HepG2 (cell line): Measurements from ENCODE around the gene TPM1. TPM values are rescaled to one million over a fixed set of nuclear protein-coding genes. Genes with fewer than 3 reads are reported as not detected.

ENCODE experiments used
- ATAC-seq: fragments of 200-7000 bp; cut with Tn5 transposase; 3 replicates; pipeline ENCODE4 v1.9.1; 2020; ENCODE audit warnings: mild to moderate bottlenecking, moderate library complexity
- BruUV-seq: library from RNA; stranded (reverse); fragments of 400-500 nt; replicated peaks from 2 replicates; lab custom pipeline; 2021; lab: Mats Ljungman, UMichigan
- CTCF ChIA-PET: fragments of 300-600 bp; formaldehyde crosslinking; extraction: SDS; loops from one replicate; lab custom pipeline; 2021; ENCODE audit warnings: low total read pairs, inconsistent platforms, low intra/inter-chr PET ratio; lab: Yijun Ruan, JAX
- POLR2A ChIA-PET: fragments of 350-600 bp; sonication (Branson Sonifier 250); formaldehyde crosslinking; loops from one replicate; lab custom pipeline; 2020; ENCODE audit warnings: antibody characterized with exemption, inconsistent platforms; lab: Yijun Ruan, JAX
- DNase-seq: peaks from one replicate; pipeline ENCODE4 v3.0.0-alpha.2; 2015; ENCODE audit warnings: low spot score
- FAIRE-seq: peaks from 3 replicates; lab custom pipeline; 2011; peaks lifted over from hg19 to GRCh38; lab: Jason Lieb, UNC
- H2AFZ ChIP-seq: one replicate; pipeline ENCODE4 v1.6.1; 2011; ENCODE audit warnings: low read length, inconsistent platforms
- H3K27ac ChIP-seq: fragments of 300-600 bp; 3 replicates; pipeline ENCODE4 v1.8.0; 2011; ENCODE audit warnings: mixed run types, mild to moderate bottlenecking, mixed read lengths, low read length, inconsistent platforms; ENCODE audit not compliant: insufficient read depth; ENCODE audit errors: extremely low read length
- H3K27me3 ChIP-seq, 2 experiments: fragments of 200-600 bp in 1 of 2; 2 replicates in 1 of 2; 3 replicates in 1 of 2; pipeline versions ENCODE4 v1.6.0 to v1.8.0; 2011; ENCODE audit warnings: low read length in 2 of 2, mild to moderate bottlenecking in 2 of 2, moderate library complexity in 2 of 2, inconsistent platforms in 1 of 2; ENCODE audit not compliant: insufficient read depth in 2 of 2, control insufficient read depth in 1 of 2
- H3K36me3 ChIP-seq, 2 experiments: fragments of 200-600 bp in 1 of 2; replicated peaks in 1 of 2; 2 replicates in 1 of 2; 3 replicates in 1 of 2; pipeline versions ENCODE4 v1.5.1 to v1.8.0; 2011; ENCODE audit warnings: low read length in 2 of 2, inconsistent platforms in 1 of 2; ENCODE audit not compliant: insufficient read depth in 2 of 2, control insufficient read depth in 1 of 2
- H3K4me1 ChIP-seq: 2 replicates; pipeline ENCODE4 v1.5.1; 2012; ENCODE audit warnings: low read length, inconsistent platforms; ENCODE audit not compliant: insufficient read depth
- H3K4me2 ChIP-seq: 2 replicates; pipeline ENCODE4 v1.6.0; 2011; ENCODE audit warnings: low read depth, low read length, inconsistent platforms
- H3K4me3 ChIP-seq, 3 experiments: fragments of 200-600 bp in 1 of 3; sonication (generic), shearing (Covaris generic) in 1 of 3; replicated peaks in 1 of 3; 2 replicates each; pipeline ENCODE4 v1.5.1; 2011 to 2016; ENCODE audit warnings: low read length in 3 of 3, inconsistent platforms in 2 of 3, low read depth in 2 of 3, mild to moderate bottlenecking in 2 of 3, control low read depth in 1 of 3, mixed read lengths in 1 of 3; ENCODE audit not compliant: insufficient read depth in 1 of 3
- H3K79me2 ChIP-seq: one replicate; pipeline ENCODE4 v1.6.1; 2011; ENCODE audit warnings: low read length, inconsistent platforms; ENCODE audit not compliant: insufficient read depth
- H3K9ac ChIP-seq: 2 replicates; pipeline ENCODE4 v1.6.0; 2011; ENCODE audit warnings: mild to moderate bottlenecking, low read depth, low read length, inconsistent platforms; ENCODE audit not compliant: insufficient read depth
- H3K9me3 ChIP-seq: 2 replicates; pipeline ENCODE4 v1.5.1; 2012; ENCODE audit warnings: mild to moderate bottlenecking, low read length
- H4K20me1 ChIP-seq: 2 replicates; pipeline ENCODE4 v1.6.0; 2011; ENCODE audit warnings: inconsistent platforms, mild to moderate bottlenecking, low read length, moderate library complexity; ENCODE audit not compliant: insufficient read depth
- ARNT ChIP-seq: fragments of 450-650 bp; IDR thresholded peaks from 2 replicates; pipeline ENCODE4 v1.6.1; 2017
- CEBPB ChIP-seq: IDR thresholded peaks from 2 replicates; pipeline ENCODE4 v1.6.1; 2011; ENCODE audit warnings: low read depth, low read length, improper control_type of control experiment, borderline replicate concordance
- FOSL2 ChIP-seq: sonication (generic); formaldehyde crosslinking; IDR thresholded peaks from 2 replicates; pipeline ENCODE4 v1.4.0; 2020; ENCODE audit warnings: missing genetic modification reagents
- HMGA1 ChIP-seq: sonication (generic); formaldehyde crosslinking; conservative IDR thresholded peaks from 2 replicates; pipeline ENCODE4 v1.4.0; 2020; ENCODE audit warnings: missing genetic modification reagents
- HOXA9 ChIP-seq: sonication (generic); formaldehyde crosslinking; IDR thresholded peaks from 2 replicates; pipeline ENCODE4 v1.8.1; 2022; ENCODE audit warnings: missing genetic modification reagents, mild to moderate bottlenecking, moderate library complexity, borderline replicate concordance
- LCORL ChIP-seq, 2 experiments: fragments of 450-650 bp in 1 of 2; sonication (generic) in 1 of 2; formaldehyde crosslinking in 1 of 2; IDR thresholded peaks; 2 replicates each; pipeline versions ENCODE4 v1.5.0 to v1.6.1; 2017 to 2020; ENCODE audit warnings: antibody characterized with exemption in 1 of 2, missing genetic modification reagents in 1 of 2
- MED13 ChIP-seq: sonication (generic); formaldehyde crosslinking; IDR thresholded peaks from 2 replicates; pipeline ENCODE4 v1.5.0; 2020; ENCODE audit warnings: missing genetic modification reagents
- RFX3 ChIP-seq: IDR thresholded peaks from 2 replicates; pipeline ENCODE4 v1.6.1; 2016; ENCODE audit warnings: missing biosample characterization, missing genetic modification reagents
- SIX1 ChIP-seq: sonication (generic); formaldehyde crosslinking; IDR thresholded peaks from 2 replicates; pipeline ENCODE4 v1.4.0; 2020; ENCODE audit warnings: missing genetic modification reagents, borderline replicate concordance
- SIX4 ChIP-seq: sonication (generic); formaldehyde crosslinking; IDR thresholded peaks from 2 replicates; pipeline ENCODE4 v1.4.0; 2020; ENCODE audit warnings: missing genetic modification reagents
- ZBTB21 ChIP-seq: sonication (generic); formaldehyde crosslinking; IDR thresholded peaks from 2 replicates; pipeline ENCODE4 v1.4.0; 2020; ENCODE audit warnings: missing genetic modification reagents
- ZNF704 ChIP-seq: sonication (generic); formaldehyde crosslinking; IDR thresholded peaks from 2 replicates; pipeline ENCODE4 v1.8.1; 2023; ENCODE audit warnings: mild to moderate bottlenecking, inconsistent platforms, moderate library complexity, missing genetic modification reagents, borderline replicate concordance
- ZNF770 ChIP-seq: sonication (generic); formaldehyde crosslinking; IDR thresholded peaks from 2 replicates; pipeline ENCODE4 v1.5.0; 2020; ENCODE audit warnings: mild to moderate bottlenecking, missing genetic modification reagents
- ZNF891 ChIP-seq: sonication (generic); formaldehyde crosslinking; IDR thresholded peaks from 2 replicates; pipeline ENCODE4 v1.5.0; 2020; ENCODE audit warnings: mild to moderate bottlenecking, missing genetic modification reagents
- WGBS: methylation state at CpG from one replicate; pipeline ENCODE4 v1.1.6; 2017; ENCODE audit warnings: low lambda C conversion rate; 5-methylcytosine and 5-hydroxymethylcytosine counted together
- in situ Hi-C: cut with HindIII; loops from 2 replicates; pipeline ENCODE4 v1.10.0; 2017; ENCODE audit warnings: low pct_unique_long_range_greater_than_20kb; ENCODE audit not compliant: extremely low pct_ligation_motif_present
- intact Hi-C: fragments of 100-400 bp; cut with micrococcal nuclease; formaldehyde crosslinking; loops from one replicate; pipeline ENCODE4 v1.10.0; 2022; ENCODE audit not compliant: unreplicated experiment
- polyA plus RNA-seq, 8 experiments: library from polyadenylated mRNA; depleted of rRNA in 3 of 8; stranded (reverse) in 7 of 8; unstranded in 1 of 8; fragments of >200 nt; fragmentation: Illumina TruSeq in 4 of 8; extraction: Trizol in 4 of 8; gene quantifications; 2 replicates each; pipeline versions ENCODE4 v1.2.1 to v1.2.3, GENCODE V29; 2011 to 2016; ENCODE audit warnings: low read depth in 4 of 8, missing spikeins in 1 of 8, mixed read lengths in 1 of 8; ENCODE audit not compliant: insufficient read depth in 1 of 8
- total RNA-seq, 5 experiments: library from RNA; depleted of rRNA; stranded (reverse); fragments of >200 nt; fragmentation: Illumina TruSeq; extraction: Trizol; gene quantifications; 2 replicates each; pipeline ENCODE4 v1.2.3, GENCODE V29; 2016; ENCODE audit warnings: low read depth in 1 of 5
- TF ChIP-seq, protein P1 (sequence below): sonication (generic); formaldehyde crosslinking; IDR thresholded peaks from 2 replicates; pipeline ENCODE4 v1.5.1; 2020; ENCODE audit warnings: mild to moderate bottlenecking, missing genetic modification reagents, moderate library complexity
- TF ChIP-seq, protein P2 (sequence below): sonication (generic); formaldehyde crosslinking; IDR thresholded peaks from 2 replicates; pipeline ENCODE4 v1.4.0; 2020; ENCODE audit warnings: missing genetic modification reagents

Gene TPM1
- total and polyA plus RNA-seq, 2 of the 13 experiments (the other 11 are each of a cell fraction or from before 2014, with no cell fraction given): 98.9 to 109 TPM

DNA sequence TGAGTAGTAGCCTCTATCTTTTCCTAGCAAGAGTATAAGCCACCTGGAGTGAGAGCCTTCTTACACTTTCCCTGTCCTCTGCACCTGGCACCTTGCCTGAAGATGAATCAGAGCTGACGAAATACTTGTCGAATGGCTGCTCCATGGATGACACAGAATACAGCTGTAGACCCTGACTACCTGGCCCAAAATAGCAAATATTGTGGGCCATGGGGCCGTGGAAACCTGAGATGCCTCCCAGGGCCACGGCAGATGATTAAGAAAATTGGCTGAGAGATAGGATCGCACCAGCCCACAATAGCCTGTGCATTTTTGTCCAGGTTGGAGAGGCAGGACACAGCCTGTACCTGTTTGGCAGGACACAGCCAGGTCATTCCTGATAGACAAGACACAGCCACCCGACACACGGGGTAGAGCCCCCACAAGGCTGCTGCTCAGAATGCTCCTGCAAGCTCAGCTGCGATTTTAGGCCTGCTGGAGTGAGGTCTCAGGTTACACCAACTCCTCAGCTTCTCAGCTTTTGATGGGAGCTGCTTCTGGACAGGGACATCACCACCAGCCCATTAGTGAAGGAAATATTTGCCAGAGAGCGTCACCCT is 22.9 kb upstream of the TPM1 start:
- FAIRE-seq (peak; percentile 36), ATAC-seq (peak; percentile 65), DNase-seq (peak; percentile 50)
- in situ Hi-C loops (no loop called here), intact Hi-C loops (loop anchor here (10.0 kb wide), 1 partner anchor 125 kb away; no protein-coding TSS in a partner anchor)
- Histone ChIP-seq H4K20me1 (no peaks in the 10 kb centered on the region), H3K4me3 (no peak overlapping the region; a peak in 1 of 6 replicates), H3K79me2 (no peaks in the 10 kb centered on the region), H3K4me1 (peaks cover 78% of the 10 kb centered on the region), H3K4me2 (peak overlapping the region; percentile 65), H3K9ac (no peak overlapping the region), H3K27me3 (no peaks in the 10 kb centered on the region), H2AFZ (no peak overlapping the region), H3K9me3 (no peaks in the 10 kb centered on the region), H3K27ac (no peak overlapping the region), H3K36me3 (no peaks in the 10 kb centered on the region)
- 16% methylated on average over 7 of the region's 9 CpGs for WGBS
- ChIA-PET POLR2A (interaction anchor here (0.6 to 1.1 kb wide), 4 partner anchors 8 to 119 kb away, joined by 3 to 5 read pairs (median 4); no protein-coding TSS in a partner anchor), CTCF (no interaction called here)
- no TSS peak for BruUV-seq
- peak; percentile 63; the same call in 1 of the 2 replicates for TF ChIP-seq SIX1 (CRISPR knock-in tag)
- TF ChIP-seq ZNF704 (CRISPR knock-in tag): no peak
- 0 out of 2 replicates have a peak, but pooled peaks have one; percentile 27 for TF ChIP-seq SIX4 (CRISPR knock-in tag)
- no peak for TF ChIP-seq MED13
- peak; percentile 45; the same call in 1 of the 2 replicates for TF ChIP-seq CEBPB
- no peak for TF ChIP-seq ZNF770 (CRISPR knock-in tag)
- TF ChIP-seq HOXA9 (CRISPR knock-in tag): no peak
- TF ChIP-seq ZNF891 (CRISPR knock-in tag): 0 out of 2 replicates have a peak, but pooled peaks have one; percentile 19
- TF ChIP-seq, protein P1, sequence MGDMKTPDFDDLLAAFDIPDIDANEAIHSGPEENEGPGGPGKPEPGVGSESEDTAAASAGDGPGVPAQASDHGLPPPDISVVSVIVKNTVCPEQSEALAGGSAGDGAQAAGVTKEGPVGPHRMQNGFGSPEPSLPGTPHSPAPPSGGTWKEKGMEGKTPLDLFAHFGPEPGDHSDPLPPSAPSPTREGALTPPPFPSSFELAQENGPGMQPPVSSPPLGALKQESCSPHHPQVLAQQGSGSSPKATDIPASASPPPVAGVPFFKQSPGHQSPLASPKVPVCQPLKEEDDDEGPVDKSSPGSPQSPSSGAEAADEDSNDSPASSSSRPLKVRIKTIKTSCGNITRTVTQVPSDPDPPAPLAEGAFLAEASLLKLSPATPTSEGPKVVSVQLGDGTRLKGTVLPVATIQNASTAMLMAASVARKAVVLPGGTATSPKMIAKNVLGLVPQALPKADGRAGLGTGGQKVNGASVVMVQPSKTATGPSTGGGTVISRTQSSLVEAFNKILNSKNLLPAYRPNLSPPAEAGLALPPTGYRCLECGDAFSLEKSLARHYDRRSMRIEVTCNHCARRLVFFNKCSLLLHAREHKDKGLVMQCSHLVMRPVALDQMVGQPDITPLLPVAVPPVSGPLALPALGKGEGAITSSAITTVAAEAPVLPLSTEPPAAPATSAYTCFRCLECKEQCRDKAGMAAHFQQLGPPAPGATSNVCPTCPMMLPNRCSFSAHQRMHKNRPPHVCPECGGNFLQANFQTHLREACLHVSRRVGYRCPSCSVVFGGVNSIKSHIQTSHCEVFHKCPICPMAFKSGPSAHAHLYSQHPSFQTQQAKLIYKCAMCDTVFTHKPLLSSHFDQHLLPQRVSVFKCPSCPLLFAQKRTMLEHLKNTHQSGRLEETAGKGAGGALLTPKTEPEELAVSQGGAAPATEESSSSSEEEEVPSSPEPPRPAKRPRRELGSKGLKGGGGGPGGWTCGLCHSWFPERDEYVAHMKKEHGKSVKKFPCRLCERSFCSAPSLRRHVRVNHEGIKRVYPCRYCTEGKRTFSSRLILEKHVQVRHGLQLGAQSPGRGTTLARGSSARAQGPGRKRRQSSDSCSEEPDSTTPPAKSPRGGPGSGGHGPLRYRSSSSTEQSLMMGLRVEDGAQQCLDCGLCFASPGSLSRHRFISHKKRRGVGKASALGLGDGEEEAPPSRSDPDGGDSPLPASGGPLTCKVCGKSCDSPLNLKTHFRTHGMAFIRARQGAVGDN (CRISPR knock-in tag): 0 out of 2 replicates have a peak, but pooled peaks have one; percentile 21
- TF ChIP-seq FOSL2: peak; percentile 93
- no peak for TF ChIP-seq LCORL (IDR thresholded peaks at IDR 0.05)
- 0 out of 2 replicates have a peak, but pooled peaks have one; percentile 3 for TF ChIP-seq LCORL (CRISPR knock-in tag; IDR thresholded peaks at IDR 0.05)
- no peak for TF ChIP-seq ARNT
- TF ChIP-seq, protein P2, sequence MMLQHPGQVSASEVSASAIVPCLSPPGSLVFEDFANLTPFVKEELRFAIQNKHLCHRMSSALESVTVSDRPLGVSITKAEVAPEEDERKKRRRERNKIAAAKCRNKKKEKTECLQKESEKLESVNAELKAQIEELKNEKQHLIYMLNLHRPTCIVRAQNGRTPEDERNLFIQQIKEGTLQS (CRISPR knock-in tag): peak; percentile 38; the same call in 1 of the 2 replicates
- 0 out of 2 replicates have a peak, but pooled peaks have one; percentile 42 for TF ChIP-seq ZBTB21 (CRISPR knock-in tag)
- no peak for TF ChIP-seq RFX3 (CRISPR knock-in tag)
- TF ChIP-seq HMGA1 (CRISPR knock-in tag): no peak
